HEK293T (cell line): Measurements from ENCODE around the gene CYGB.
"Not testable (repeated sequence)": the region's sequence is repeated elsewhere in the genome, so short reads cannot be mapped to it uniquely, and the experiment has no call there.

Source experiments
- CTCF ChIA-PET: fragments of 350-600 bp; formaldehyde crosslinking; extraction: SDS; loops from one replicate; lab custom pipeline; 2021; ENCODE audit warnings: antibody characterized with exemption, inconsistent platforms; lab: Yijun Ruan, JAX
- POLR2A ChIA-PET: fragments of 350-600 bp; formaldehyde crosslinking; extraction: SDS; loops from one replicate; lab custom pipeline; 2020; ENCODE audit warnings: antibody characterized with exemption, inconsistent platforms; lab: Yijun Ruan, JAX
- DNase-seq: peaks from one replicate; pipeline ENCODE4 v3.0.0; 2012; ENCODE audit warnings: mixed read lengths; ENCODE audit errors: extremely low spot score
- ARNT ChIP-seq: fragments of 450-650 bp; IDR thresholded peaks from 2 replicates; pipeline ENCODE4 v1.6.1; 2017; ENCODE audit warnings: mild to moderate bottlenecking
- BHLHE40 ChIP-seq: fragments of 450-650 bp; IDR thresholded peaks from 2 replicates; pipeline ENCODE4 v1.6.1; 2016; ENCODE audit warnings: mild to moderate bottlenecking, moderate library complexity, borderline replicate concordance
- CTBP1 ChIP-seq: fragments of 450-650 bp; IDR thresholded peaks from 2 replicates; pipeline ENCODE4 v1.6.1; 2016; ENCODE audit warnings: borderline replicate concordance
- ELF4 ChIP-seq: fragments of 450-650 bp; IDR thresholded peaks from 2 replicates; pipeline ENCODE4 v1.6.1; 2017; ENCODE audit warnings: antibody characterized with exemption
- FOXA1 ChIP-seq: fragments of 450-650 bp; IDR thresholded peaks from 2 replicates; pipeline ENCODE4 v1.6.1; 2016; ENCODE audit warnings: mild to moderate bottlenecking
- FOXK2 ChIP-seq: fragments of 450-650 bp; IDR thresholded peaks from 2 replicates; pipeline ENCODE4 v1.6.1; 2016; ENCODE audit warnings: mild to moderate bottlenecking
- FOXM1 ChIP-seq: fragments of 450-650 bp; IDR thresholded peaks from 2 replicates; pipeline ENCODE4 v1.6.1; 2017; ENCODE audit warnings: mild to moderate bottlenecking, borderline replicate concordance
- HDGF ChIP-seq: fragments of 450-650 bp; IDR thresholded peaks from 2 replicates; pipeline ENCODE4 v1.6.1; 2017; ENCODE audit warnings: antibody characterized with exemption, borderline replicate concordance
- L3MBTL2 ChIP-seq: fragments of 450-650 bp; conservative IDR thresholded peaks from 2 replicates; pipeline ENCODE4 v1.6.1; 2016; ENCODE audit warnings: mild to moderate bottlenecking
- LEF1 ChIP-seq: fragments of 450-650 bp; IDR thresholded peaks from 2 replicates; pipeline ENCODE4 v1.6.1; 2017; ENCODE audit warnings: mild to moderate bottlenecking, borderline replicate concordance
- NFRKB ChIP-seq: fragments of 450-650 bp; IDR thresholded peaks from 2 replicates; pipeline ENCODE4 v1.6.1; 2016; ENCODE audit warnings: mild to moderate bottlenecking, moderate library complexity
- SP1 ChIP-seq: fragments of 450-650 bp; IDR thresholded peaks from 2 replicates; pipeline ENCODE4 v1.6.1; 2017
- SUZ12 ChIP-seq: fragments of 450-650 bp; IDR thresholded peaks from 2 replicates; pipeline ENCODE4 v1.6.1; 2016; ENCODE audit warnings: mild to moderate bottlenecking
- TARDBP ChIP-seq: fragments of 450-650 bp; IDR thresholded peaks from 2 replicates; pipeline ENCODE4 v1.6.1; 2016
- ZNF384 ChIP-seq: fragments of 450-650 bp; IDR thresholded peaks from 2 replicates; pipeline ENCODE4 v1.6.1; 2016
- TF ChIP-seq, protein P1 (sequence below): fragments of 450-650 bp; IDR thresholded peaks from 2 replicates; pipeline ENCODE4 v1.6.1; 2016

Gene CYGB

DNA sequence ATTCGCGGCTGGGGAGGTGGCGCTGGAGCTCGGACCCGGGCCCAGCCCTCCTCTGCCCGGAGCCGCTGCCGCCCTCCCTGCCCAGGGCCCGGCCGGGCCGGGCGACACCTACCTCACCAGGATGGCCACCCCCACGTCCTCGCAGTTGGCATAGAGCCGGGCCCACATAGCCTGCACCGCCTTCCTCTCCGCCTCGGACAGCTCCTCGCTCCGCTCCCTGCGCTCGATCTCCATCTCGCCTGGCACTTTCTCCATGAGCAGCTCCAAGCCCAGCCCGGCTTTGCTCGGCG lies 276 bp downstream of the CYGB start:
- POLR2A ChIA-PET: no interaction called here
- no peak for DNase-seq
- CTCF ChIA-PET: interaction anchor here (0.6 to 1.0 kb wide), 2 partner anchors 11 to 30 kb away, joined by 3 to 4 read pairs; no protein-coding TSS in a partner anchor
- no peak for TF ChIP-seq ELF4
- TF ChIP-seq ZNF384: no peak
- no peak for TF ChIP-seq FOXA1
- TF ChIP-seq HDGF: no peak
- TF ChIP-seq, protein P1, sequence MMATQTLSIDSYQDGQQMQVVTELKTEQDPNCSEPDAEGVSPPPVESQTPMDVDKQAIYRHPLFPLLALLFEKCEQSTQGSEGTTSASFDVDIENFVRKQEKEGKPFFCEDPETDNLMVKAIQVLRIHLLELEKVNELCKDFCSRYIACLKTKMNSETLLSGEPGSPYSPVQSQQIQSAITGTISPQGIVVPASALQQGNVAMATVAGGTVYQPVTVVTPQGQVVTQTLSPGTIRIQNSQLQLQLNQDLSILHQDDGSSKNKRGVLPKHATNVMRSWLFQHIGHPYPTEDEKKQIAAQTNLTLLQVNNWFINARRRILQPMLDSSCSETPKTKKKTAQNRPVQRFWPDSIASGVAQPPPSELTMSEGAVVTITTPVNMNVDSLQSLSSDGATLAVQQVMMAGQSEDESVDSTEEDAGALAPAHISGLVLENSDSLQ: no peak
- TF ChIP-seq TARDBP: no peak
- TF ChIP-seq FOXM1: no peak
- TF ChIP-seq FOXK2: no peak
- no peak for TF ChIP-seq SUZ12
- TF ChIP-seq CTBP1: no peak
- no peak for TF ChIP-seq BHLHE40
- no peak for TF ChIP-seq L3MBTL2
- TF ChIP-seq NFRKB: no peak
- TF ChIP-seq ARNT: no peak
- no peak for TF ChIP-seq SP1
- no peak for TF ChIP-seq LEF1

DNA sequence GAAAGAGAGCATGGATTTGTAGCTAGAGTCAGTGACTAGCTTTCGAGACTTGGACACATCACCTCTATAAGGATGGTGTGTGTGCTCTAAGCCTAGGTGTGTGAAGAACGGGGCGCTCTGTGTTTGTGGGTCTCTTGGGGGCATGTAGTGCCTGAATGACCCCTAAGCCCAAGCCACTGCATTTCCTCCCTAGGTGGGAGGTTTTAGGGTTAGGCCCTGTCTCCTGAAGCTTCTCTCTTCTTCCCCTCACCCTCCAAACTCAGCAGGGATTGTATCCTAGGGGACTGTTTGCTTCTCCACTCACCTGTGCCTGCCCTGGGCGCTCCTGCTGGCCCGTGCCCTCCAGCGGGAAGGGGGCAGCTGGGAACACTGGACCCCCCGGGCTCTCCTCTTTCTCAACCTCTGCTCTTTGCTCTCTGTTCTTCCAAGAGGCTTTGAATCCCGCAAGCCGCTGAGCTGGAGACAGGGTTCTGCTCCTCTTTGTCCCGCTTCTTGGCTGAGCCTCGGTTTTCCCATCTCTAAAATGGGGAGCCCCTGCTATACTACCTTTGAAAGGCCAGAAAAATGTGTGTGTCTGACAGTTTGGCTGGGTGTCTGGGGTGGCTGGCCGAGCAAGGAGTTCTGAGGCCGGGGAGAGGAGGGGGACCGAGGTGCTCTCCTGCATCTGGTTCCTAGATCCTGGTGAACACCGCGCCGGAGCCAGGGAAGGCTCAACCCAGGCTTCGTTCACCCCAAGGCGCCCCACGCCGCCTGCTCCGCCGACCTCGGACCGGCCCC lies 810 bp downstream of the CYGB start:
- POLR2A ChIA-PET: interaction anchor here (1.2 to 1.4 kb wide), 2 partner anchors 10 to 21 kb away, joined by 4 to 7 read pairs; no protein-coding TSS in a partner anchor
- TF ChIP-seq BHLHE40 (no peak), HDGF (no peak), CTBP1 (no peak), ZNF384 (no peak), ARNT (no peak)
- TF ChIP-seq, protein P1: no peak
- CTCF ChIA-PET: interaction anchor here (0.6 to 1.2 kb wide), 4 partner anchors 10 to 30 kb away, joined by 3 to 5 read pairs (median 4); no protein-coding TSS in a partner anchor
- no peak for DNase-seq

DNA sequence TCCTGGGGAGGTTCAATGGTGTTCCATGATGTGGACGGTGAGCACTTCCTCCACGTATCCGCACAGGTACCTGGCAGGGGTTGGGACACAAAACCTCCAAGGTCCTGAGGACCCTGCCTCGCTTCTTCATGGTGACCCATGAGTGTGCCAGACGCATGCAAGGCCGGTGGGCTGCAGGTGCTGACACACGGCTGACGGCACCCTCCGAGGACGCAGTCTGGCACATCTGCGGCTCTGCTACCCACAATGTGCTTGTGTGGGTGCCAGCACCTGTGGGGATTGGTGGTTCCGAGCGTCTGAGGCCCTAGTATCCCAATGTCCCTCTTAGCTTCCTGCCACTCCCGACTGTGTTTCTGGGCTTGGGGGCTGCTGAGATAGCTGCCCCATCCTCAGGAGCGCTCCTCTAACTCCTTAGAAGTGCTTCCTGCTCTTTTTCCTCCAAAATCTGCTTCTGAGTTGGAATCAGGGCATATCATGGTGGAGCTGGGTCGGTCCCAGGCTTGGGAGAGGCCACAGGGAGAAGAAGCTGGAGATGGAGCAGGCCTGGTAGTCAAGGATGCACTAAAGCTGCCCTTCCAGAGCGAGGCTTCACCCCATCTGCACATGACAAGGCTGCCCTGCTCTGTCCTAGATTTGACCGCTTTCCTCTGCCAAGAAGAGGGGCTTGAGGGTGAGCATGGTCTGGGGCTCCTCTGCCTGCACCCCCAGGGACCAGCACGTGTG lies 1.6 kb downstream of the CYGB start:
- CTCF ChIA-PET: interaction anchor here (1.0 to 1.2 kb wide), 3 partner anchors 11 to 29 kb away, joined by 3 to 5 read pairs (median 3); no protein-coding TSS in a partner anchor
- POLR2A ChIA-PET: interaction anchor here (1.2 to 1.4 kb wide), 2 partner anchors 11 to 22 kb away, joined by 4 to 7 read pairs; no protein-coding TSS in a partner anchor
- no peak for DNase-seq

DNA sequence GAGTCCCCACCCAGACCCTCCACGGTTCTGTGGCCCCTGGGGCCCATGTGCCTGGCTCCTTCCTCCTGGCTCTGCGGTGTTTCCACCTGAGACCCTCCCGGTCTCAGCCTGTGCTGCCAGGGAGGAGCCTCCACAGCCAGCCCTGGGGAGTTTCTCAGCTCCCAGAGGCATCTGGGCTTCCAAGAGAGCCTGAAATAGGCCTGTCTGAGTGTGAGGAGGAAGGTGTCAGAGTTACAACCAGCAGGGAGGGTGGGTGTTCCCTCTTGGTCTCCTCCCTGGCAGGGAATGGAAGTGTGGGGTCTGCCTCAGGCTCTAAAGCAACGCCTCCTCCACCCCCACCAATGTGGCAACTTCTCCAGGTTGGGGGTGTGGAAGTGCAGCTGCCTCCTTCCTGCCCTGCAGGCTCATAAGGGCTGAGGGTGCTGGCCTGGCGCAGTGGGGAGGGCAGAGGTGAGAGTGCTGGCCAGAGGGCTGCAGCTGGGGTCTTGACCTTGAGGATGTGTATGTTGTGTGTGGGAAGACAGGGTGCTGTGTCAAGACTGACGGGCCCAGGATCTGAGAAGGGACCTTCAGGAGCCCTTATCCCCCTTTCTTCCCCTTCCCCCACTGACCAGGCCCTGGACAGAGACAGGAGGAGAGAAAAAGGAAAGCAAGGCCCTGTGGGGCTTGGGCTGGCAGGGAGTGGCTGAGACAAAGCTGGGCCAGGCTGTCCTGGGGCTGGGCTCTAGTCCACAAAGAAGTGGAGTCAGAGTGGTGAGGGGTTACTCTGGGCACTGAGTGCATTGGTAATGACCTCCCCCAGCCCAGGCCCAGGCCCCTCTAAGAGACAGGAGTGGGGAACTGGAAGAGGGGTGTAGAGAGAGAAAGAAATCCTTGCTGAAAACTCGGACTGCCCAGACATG lies 2.4 kb downstream of the CYGB start:
- TF ChIP-seq, protein P1: no peak
- no peak for TF ChIP-seq BHLHE40
- no peak for TF ChIP-seq LEF1
- no peak for TF ChIP-seq FOXK2
- TF ChIP-seq NFRKB: no peak
- no peak for TF ChIP-seq ARNT
- ChIA-PET CTCF (no interaction called here), POLR2A (interaction anchor here (1.2 to 1.4 kb wide), 2 partner anchors 12 to 23 kb away, joined by 4 to 7 read pairs; no protein-coding TSS in a partner anchor)
- DNase-seq: no peak

More for the DNA sequence above, 1.6 kb downstream of the CYGB start:
- no peak for TF ChIP-seq FOXK2
- TF ChIP-seq L3MBTL2: no peak
- TF ChIP-seq FOXM1: no peak
- TF ChIP-seq, protein P1: no peak
- no peak for TF ChIP-seq ELF4

DNA sequence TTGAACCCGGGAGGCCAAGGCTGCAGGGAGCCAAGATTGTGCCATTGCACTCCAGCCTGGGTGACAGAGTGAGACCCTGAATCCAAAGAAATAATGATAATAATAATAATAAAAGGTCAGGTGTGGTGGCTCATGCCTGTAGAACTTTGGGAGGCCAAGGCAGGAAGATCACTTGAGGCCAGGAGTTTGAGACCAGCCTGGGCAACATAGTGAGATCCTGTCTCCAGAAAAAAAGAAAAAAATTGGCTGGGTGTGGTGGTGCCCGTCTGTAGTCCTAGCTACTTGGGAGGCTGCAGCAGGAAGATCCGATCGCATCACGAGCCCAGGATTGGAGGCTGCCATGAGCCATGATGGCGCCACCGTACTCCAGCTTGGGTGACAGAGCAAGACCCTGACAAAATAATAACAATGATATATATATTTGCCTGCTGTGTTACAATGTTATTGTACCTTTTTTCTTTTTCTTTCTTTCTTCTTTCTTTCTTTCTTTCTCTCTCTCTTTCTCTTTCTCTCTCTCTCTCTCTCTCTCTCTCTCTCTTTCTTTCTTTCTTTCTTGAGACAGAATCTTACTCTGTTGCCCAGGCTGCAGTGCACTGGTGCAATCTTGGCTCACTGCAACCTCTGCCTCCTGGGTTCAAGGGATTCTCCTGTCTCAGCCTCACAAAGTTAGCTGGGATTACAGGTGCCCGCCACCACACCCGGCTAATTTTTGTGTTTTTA lies 3.7 kb downstream of the CYGB start:
- POLR2A ChIA-PET: interaction anchor here (1.4 kb wide), 2 partner anchors 23 to 174 kb away, joined by 4 to 6 read pairs; no protein-coding TSS in a partner anchor
- not testable (repeated sequence) for DNase-seq
- CTCF ChIA-PET: interaction anchor here (0.6 to 1.0 kb wide), 2 partner anchors 10 to 13 kb away, joined by 3 to 5 read pairs; no protein-coding TSS in a partner anchor
